Gastrocnemius medialis (tissue), 4 donors: ENCODE results near the gene TEX2. TPM values are rescaled to one million over a fixed set of nuclear protein-coding genes. Genes with fewer than 3 reads are reported as not detected.
"Not testable (repeated sequence)": the region's sequence is repeated elsewhere in the genome, so short reads cannot be mapped to it uniquely, and the experiment has no call there.

Source experiments
- ATAC-seq, 2 donors: fragments of 150-250 bp; one replicate each; pipeline ENCODE4 v1.9.1; 2016
- DNase-seq, 2 donors: peaks; one replicate each; pipeline ENCODE4 v3.0.0-alpha.2; 2019
- H3K27ac ChIP-seq, 4 donors: fragments of 200-600 bp; sonication (generic); 1 replicate in 1 of 4; 2 replicates in 3 of 4; pipeline ENCODE4 v1.5.1; 2016 to 2018; ENCODE audit warnings: mild to moderate bottlenecking in 2 of 4, moderate library complexity in 1 of 4
- H3K27me3 ChIP-seq, 3 donors: fragments of 200-600 bp; sonication (generic) in 2 of 3; 1 replicate in 1 of 3; 2 replicates in 2 of 3; pipeline versions ENCODE4 v1.5.1 to v1.6.0; 2016 to 2019; ENCODE audit warnings: mild to moderate bottlenecking in 1 of 3, moderate library complexity in 1 of 3
- H3K36me3 ChIP-seq, 2 donors: fragments of 200-600 bp; sonication (generic) in 1 of 2; one replicate each; pipeline ENCODE4 v1.5.1; 2017 to 2018
- H3K4me1 ChIP-seq, 2 donors: fragments of 200-600 bp; sonication (generic) in 1 of 2; one replicate each; pipeline ENCODE4 v1.5.1; 2016 to 2017; ENCODE audit warnings: mild to moderate bottlenecking in 2 of 2
- H3K4me3 ChIP-seq, 4 donors: fragments of 200-600 bp; sonication (generic) in 3 of 4; 1 replicate in 1 of 4; 2 replicates in 3 of 4; pipeline ENCODE4 v1.5.1; 2016 to 2019; ENCODE audit warnings: mild to moderate bottlenecking in 2 of 4
- H3K9me3 ChIP-seq, 3 donors: fragments of 200-600 bp; sonication (generic) in 2 of 3; 1 replicate in 1 of 3; 2 replicates in 2 of 3; pipeline ENCODE4 v1.5.1; 2016 to 2019
- CTCF ChIP-seq, 5 experiments: fragments of 450-650 bp in 3 of 5; fragments of 200-600 bp in 2 of 5; sonication (generic) in 2 of 5; IDR thresholded peaks in 4 of 5; conservative IDR thresholded peaks in 1 of 5; 1 replicate in 4 of 5; 2 replicates in 1 of 5; pipeline ENCODE4 v1.5.1; 2016 to 2019; ENCODE audit warnings: antibody characterized with exemption in 5 of 5, mild to moderate bottlenecking in 3 of 5, moderate library complexity in 3 of 5
- POLR2A ChIP-seq, 2 donors: fragments of 450-650 bp; IDR thresholded peaks; one replicate each; pipeline ENCODE4 v1.6.1; 2017; ENCODE audit warnings: antibody characterized with exemption in 2 of 2, mild to moderate bottlenecking in 2 of 2, moderate library complexity in 2 of 2
- in situ Hi-C, 4 donors: fragments of 200-750 bp; cut with MboI; loops; one replicate each; pipeline versions ENCODE4 v1.15.0 to v1.8.0; 2017; ENCODE audit warnings: low sequenced_read_pairs in 4 of 4
- intact Hi-C: fragments of 100-400 bp; cut with DNase I; formaldehyde crosslinking; loops from one replicate; pipeline ENCODE4 v1.15.1; 2023; ENCODE audit warnings: low total_unique reads
- total RNA-seq, 4 donors: library from RNA; depleted of rRNA; stranded (reverse); fragments of >200 nt; gene quantifications; one replicate each; pipeline versions ENCODE4 v1.1.0 to v1.2.3, GENCODE V29; 2016

The TEX2 gene
- total RNA-seq, 4 donors from 2014 or later, result 39.0 to 91.1 (median 77.4) TPM

- no peak for TF ChIP-seq POLR2A (IDR thresholded peaks at IDR 0.05)
- no peak for TF ChIP-seq CTCF (IDR thresholded peaks at IDR 0.05 in 4 of 5, conservative IDR thresholded peaks at IDR 0.05 in 1 of 5)
- intact Hi-C loops, result no loop called here
- peaks cover 17 to 21% of the 10 kb centered on the region in 2 donors for H3K4me1 ChIP-seq
These were observed 136.1 kb downstream of the TEX2 start for GRCh38 chr17:64126918-64127317.

GRCh38 chr17:64125937-64126336 lies 137.1 kb downstream of the TEX2 start:
- Histone ChIP-seq H3K27ac (no peak overlapping the region), H3K4me3 (no peak overlapping the region), H3K9me3 (no peaks in the 10 kb centered on the region), H3K27me3 (no peaks in the 10 kb centered on the region), H3K4me1 (peaks cover 17 to 26% of the 10 kb centered on the region in 2 donors), H3K36me3 (no peaks in the 10 kb centered on the region)
- intact Hi-C loops, result no loop called here
- no peak for TF ChIP-seq POLR2A (IDR thresholded peaks at IDR 0.05)
- no peak for TF ChIP-seq CTCF (IDR thresholded peaks at IDR 0.05 in 4 of 5, conservative IDR thresholded peaks at IDR 0.05 in 1 of 5)
- ATAC-seq, result no peak
- DNase-seq, result no peak
- in situ Hi-C loops, result loop anchor here in 3 of 4 donors (10.0 to 25.0 kb wide), 2 partner anchors 211 to 214 kb away; partner anchors contain the start of genes CSHL1 (in 3 of the 3) and GH1 (in 3 of the 3)

More at GRCh38 chr17:64126918-64127317, 136.1 kb downstream of the TEX2 start:
- in situ Hi-C loops, result loop anchor here in 3 of 4 donors (10.0 to 25.0 kb wide), 2 partner anchors 212 to 215 kb away; partner anchors contain the start of genes CSHL1 (in 3 of the 3) and GH1 (in 3 of the 3)
- no peaks in the 10 kb centered on the region for H3K9me3 ChIP-seq
- no peak overlapping the region for H3K4me3 ChIP-seq
- no peak overlapping the region for H3K27ac ChIP-seq
- ATAC-seq (no peak), DNase-seq (no peak)
- no peaks in the 10 kb centered on the region for H3K27me3 ChIP-seq
- H3K36me3 ChIP-seq, result no peaks in the 10 kb centered on the region

- in situ Hi-C loops, result loop anchor here in 3 of 4 donors (10.0 to 25.0 kb wide), 2 partner anchors 210 to 212 kb away; partner anchors contain the start of genes CSHL1 (in 3 of the 3) and GH1 (in 3 of the 3)
- Histone ChIP-seq H3K27ac (no peak overlapping the region), H3K4me3 (no peak overlapping the region), H3K4me1 (peaks cover 13 to 25% of the 10 kb centered on the region in 2 donors), H3K27me3 (no peaks in the 10 kb centered on the region), H3K9me3 (no peaks in the 10 kb centered on the region), H3K36me3 (no peaks in the 10 kb centered on the region)
- ATAC-seq (no peak), DNase-seq (no peak)
- TF ChIP-seq POLR2A (IDR thresholded peaks at IDR 0.05) (no peak), CTCF (IDR thresholded peaks at IDR 0.05 in 4 of 5, conservative IDR thresholded peaks at IDR 0.05 in 1 of 5) (no peak)
- intact Hi-C loops, result no loop called here
These were observed 138.5 kb downstream of the TEX2 start for GRCh38 chr17:64124609-64125008.

- ATAC-seq (no peak), DNase-seq (no peak)
- in situ Hi-C loops (loop anchor here in 1 of 4 donors (10.0 kb wide), 1 partner anchor 208 kb away; the partner anchor contains the start of genes CSHL1 and GH1), intact Hi-C loops (no loop called here)
- Histone ChIP-seq H3K27ac (no peak overlapping the region), H3K36me3 (no peaks in the 10 kb centered on the region), H3K9me3 (no peaks in the 10 kb centered on the region), H3K27me3 (no peaks in the 10 kb centered on the region), H3K4me3 (no peak overlapping the region), H3K4me1 (peaks cover 19 to 24% of the 10 kb centered on the region in 2 donors)
- no peak for TF ChIP-seq POLR2A (IDR thresholded peaks at IDR 0.05)
- no peak for TF ChIP-seq CTCF (IDR thresholded peaks at IDR 0.05 in 4 of 5, conservative IDR thresholded peaks at IDR 0.05 in 1 of 5)
These were observed 139.9 kb downstream of the TEX2 start for GRCh38 chr17:64123114-64123513.

- in situ Hi-C loops, result loop anchor here in 1 of 4 donors (10.0 kb wide), 1 partner anchor 206 kb away; the partner anchor contains the start of genes CSHL1 and GH1
- ATAC-seq (peak in 1 of 2 donors; percentile 36), DNase-seq (peak in 1 of 2 donors; percentile 21)
- peaks cover 22 to 24% of the 10 kb centered on the region in 2 donors for H3K4me1 ChIP-seq
- H3K27me3 ChIP-seq, H3K9me3 ChIP-seq, H3K4me3 ChIP-seq, H3K36me3 ChIP-seq, intact Hi-C loops, H3K27ac ChIP-seq: not testable (repeated sequence)
These were observed 141.9 kb downstream of the TEX2 start for GRCh38 chr17:64120972-64121786.
